Superior temporal gyrus (tissue), 1 donor: ENCODE results near the gene TRIM37.
"Not testable (repeated sequence)": the region's sequence is repeated elsewhere in the genome, so short reads cannot be mapped to it uniquely, and the experiment has no call there.

Source experiments
- DNase-seq: peaks from one replicate; pipeline ENCODE4 v3.0.0-alpha.2; 2016; ENCODE audit errors: extremely low spot score

TRIM37 gene

GRCh38 chr17:59106463-59107305 is at the start of gene TRIM37:
Gene TRIM37 (minus strand): TSS chr17:59106880. CDS start chr17:59106461, 419 bp downstream.
- DNase-seq, result peak; percentile 96

- peak; percentile 100 for DNase-seq
Measured at GRCh38 chr17:59155439-59156177, 48.9 kb upstream of the TRIM37 start, which contains the start of gene PRR11. Gene PRR11 (plus strand): TSS chr17:59155746. CDS start chr17:59169753, 14,007 bp downstream.

DNA sequence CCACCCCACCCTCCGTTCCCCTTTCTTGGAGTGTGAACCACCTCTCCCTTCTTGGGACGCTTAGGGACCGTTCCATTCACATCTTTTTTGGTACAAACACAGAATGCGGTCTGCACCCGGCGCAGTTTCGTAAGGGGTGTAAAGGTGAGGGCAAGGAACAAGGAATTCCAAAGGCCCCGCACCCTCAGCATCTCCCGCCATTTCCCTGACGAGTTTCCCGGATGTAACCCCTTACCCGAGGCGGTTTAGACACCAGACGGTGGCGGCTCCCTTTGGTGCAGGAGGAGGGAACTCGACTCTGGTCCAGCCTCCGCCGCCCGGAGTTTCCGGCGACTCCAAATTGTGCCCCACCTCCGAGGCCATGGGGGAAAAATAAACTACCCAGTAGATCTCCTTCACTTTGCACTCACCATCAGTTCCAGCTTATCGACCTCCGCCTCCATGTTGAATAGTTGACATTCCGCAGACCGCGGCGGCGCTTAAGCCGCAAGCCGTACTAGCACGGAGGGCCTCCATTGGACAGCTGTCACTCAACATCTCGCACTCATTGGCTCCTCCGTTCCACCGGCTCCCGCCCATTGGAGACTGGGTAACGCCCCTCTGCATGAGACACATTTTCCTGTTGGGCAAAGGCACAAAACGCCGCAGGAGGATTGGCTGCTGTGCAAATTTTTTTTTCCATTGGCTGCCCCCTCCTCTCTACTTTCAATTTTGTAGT is 48.2 kb upstream of the TRIM37 start, which contains the start of gene SKA2:
SKA2 (minus strand) TSS at position 466 of the 718 bp plus-strand sequence; CDS start at position 443, 23 bp downstream.
- DNase-seq, result peak; percentile 100

DNA sequence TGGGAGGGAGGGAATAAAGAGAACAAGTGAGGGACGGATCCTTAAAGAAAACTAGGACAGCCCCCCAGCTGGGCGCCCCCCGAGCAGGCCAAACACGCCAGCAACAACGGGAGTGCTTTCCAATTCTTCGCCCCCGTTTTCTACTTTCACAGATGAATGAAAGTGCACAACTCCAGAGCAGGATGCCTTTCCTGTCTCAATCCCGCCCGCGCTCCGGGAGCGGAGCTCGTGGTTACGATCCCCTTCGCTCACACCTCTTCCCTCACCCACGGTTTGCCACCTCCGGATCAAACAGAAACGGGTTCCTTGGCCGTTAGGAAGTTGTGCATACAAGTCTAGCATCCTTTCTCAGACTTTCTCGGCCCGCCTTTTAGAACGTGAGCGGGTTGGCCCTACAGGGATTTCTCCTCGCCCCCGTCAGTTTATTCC is 47.6 kb upstream of the TRIM37 start:
- DNase-seq, result peak; percentile 53

DNA sequence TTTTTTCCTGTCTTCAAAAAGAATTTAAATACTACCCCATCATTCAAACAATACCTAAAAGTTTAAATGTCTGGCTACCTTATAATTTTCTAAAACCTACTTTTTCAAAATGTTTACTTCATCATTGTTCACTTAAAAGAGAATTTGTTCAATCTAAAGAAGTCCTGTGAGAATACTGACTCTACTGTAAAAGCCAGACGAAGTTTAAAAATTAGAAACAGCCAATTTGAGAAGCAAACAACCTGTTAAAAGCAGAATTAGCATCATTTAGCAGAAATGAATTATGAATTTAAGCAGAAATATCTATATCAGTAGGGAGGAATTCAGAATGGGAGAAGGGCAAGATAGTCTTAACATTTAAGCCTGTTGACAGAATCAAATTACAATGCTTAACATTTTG is 46.2 kb upstream of the TRIM37 start:
- peak; percentile 11 for DNase-seq

DNA sequence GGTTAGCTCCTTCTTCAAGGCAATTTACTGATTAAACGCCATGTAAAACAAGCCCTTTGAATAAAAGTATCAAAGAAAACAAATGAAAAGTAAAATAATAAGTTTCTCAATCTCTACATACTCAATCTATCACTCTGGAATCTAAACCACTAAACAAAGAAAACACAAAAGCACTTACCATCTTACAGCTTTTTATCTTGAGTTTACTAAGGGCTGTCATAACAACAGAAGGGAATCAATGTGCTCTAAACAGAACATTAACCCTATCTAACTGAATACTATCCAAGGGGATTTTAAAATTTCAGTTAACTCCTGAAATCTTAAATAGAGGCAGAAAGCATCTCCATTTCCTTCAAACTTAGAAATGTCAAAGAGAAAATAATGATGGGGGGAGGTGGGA is 44.9 kb upstream of the TRIM37 start:
- DNase-seq, result peak; percentile 10

- no peak for DNase-seq
Measured at GRCh38 chr17:59151006-59151405, 44.3 kb upstream of the TRIM37 start.

DNA sequence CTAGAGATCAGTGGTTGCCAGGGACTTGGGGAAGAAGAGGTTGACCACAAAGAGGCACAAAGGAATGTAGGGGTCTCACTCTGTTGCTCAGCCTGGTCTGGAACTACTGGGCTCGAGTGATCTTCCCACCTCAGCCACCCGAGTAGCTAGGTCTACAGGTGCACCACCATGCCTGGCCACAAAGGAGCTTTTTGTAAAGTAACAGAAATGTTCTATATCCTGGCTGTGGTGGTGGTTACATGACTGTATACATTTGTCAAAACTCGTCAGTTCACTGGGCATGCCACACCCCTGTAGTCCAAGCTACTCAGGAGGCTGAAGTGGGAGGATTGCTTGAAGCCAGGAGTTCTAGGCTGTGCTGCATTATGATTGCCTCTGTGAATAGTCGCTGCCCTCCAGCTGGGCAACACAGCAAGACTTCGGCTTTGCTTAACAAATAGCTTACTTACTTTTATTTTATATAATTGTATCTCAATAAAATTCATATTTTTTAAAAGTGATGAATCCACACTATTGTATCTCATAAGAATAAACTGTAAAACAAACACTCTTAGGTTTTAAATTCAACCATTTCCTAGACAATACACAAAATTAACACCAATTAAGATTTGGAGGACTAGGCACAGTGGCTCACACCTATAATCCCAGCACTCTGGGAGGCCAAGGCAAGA is 43.3 kb upstream of the TRIM37 start:
- no peak for DNase-seq

- DNase-seq, result no peak
Measured at GRCh38 chr17:59149051-59149450, 42.4 kb upstream of the TRIM37 start.

DNA sequence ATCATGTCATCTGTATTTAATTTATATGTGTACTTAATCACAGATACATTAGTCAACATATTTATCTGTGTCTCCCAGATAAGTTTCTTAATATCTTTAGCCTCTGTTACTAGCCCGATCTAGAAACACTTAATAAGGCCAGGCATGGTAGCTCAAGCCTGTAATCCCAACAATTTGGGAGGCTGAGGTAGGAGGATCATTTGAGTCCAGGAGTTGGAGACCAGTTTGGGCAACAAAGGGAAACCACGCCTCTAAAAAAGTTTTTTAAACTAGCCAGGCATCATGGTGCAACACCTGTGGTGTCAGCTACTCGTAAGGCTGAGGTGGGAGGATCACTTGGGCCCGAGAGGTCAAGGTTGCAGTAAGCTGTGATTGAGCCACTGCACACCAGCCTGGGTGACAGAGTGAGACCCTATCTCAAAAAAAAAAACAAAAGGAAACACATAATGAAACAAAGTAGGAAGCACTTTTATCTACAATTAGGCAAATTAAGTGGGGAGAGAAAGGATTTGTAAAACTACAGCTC is 39.0 kb upstream of the TRIM37 start:
- no peak for DNase-seq

GRCh38 chr17:59141860-59142259 is 35.2 kb upstream of the TRIM37 start:
- DNase-seq, result no peak

- DNase-seq, result no peak
Measured at GRCh38 chr17:59139939-59140338, 33.3 kb upstream of the TRIM37 start.

DNA sequence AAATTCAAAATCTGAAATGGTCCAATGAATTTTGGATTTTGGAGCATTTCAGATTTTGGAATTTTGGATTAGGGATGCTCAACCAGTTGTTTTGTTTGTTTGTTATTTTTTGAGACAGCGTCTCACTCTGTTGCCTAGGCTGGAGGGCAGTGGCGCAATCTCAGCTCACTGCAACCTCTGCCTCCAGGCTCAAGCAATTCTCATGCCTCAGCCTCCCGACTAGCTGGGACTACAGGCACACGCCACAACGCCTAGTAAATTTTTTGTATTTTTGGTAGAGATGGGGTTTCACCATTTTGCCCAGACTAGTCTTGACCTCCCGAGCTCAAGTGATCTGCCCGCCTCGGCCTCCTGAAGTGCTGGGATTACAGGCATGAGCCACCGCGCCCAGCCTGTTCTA is 31.7 kb upstream of the TRIM37 start:
- DNase-seq, result not testable (repeated sequence)

DNA sequence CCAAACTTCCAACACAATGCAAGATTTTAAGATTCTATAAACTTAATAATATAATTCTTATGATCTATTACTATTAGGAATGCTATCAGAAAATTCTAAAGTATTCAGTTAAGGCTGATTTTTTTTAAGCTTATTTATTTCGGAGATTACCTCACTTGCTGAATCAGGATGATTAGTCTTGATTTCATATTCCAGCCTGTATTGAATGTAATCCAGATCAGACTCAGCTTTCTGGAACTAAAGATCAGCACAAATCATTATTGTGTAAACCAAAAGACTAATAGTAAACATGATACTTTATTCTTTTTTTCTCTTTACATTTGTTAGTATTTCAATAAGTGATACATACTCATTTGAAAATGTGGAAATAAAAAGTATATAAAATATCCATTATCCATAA is 24.5 kb upstream of the TRIM37 start:
- DNase-seq, result no peak

DNA sequence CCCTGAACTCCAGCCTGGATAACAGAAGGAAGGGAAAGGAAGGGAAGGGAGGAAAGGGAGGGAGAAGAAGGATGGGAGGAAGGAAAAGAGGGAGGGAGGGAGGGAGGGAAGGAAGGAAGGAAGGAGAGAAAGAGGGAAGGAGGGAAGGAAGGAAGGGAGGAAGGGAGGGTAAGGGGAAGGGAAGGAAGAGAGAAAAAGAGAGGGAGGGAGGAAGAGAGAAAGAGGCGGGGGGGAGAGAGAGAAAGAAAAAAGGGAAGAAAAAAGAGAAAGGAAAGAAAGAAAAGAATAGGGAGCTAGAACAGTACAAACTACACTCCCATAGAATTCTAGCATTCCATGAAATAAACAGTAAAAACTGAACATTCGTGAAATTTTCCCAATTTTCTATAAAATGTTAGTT is 23.1 kb upstream of the TRIM37 start:
- no peak for DNase-seq

DNA sequence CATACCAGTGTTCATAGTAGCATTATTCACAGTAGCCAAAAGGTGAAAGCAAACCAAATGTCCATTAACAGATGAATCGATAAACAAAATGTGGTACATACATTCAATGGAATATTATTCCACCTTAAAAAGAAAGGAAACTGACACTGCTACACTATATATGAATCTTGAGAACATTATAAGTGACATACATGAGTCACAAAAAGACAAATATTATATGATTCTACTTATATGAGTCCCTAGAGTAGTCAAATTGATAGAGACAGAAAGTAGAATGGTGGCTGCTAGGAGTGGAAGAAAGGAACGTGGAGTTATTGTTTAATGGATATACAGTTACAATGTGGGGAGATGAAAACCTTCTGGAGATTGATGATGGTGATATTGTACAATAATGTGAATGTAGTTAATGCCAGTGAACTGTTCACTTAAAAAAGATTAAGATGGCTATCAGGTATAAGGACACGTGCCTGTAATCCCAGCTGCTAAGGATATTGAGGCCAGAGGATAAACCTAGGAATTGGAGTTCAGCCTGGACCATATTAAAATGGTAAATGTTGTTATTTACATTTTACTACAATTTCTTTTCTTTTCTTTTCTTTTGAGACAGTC is 20.2 kb upstream of the TRIM37 start:
- DNase-seq, result no peak

- DNase-seq, result no peak
Measured at GRCh38 chr17:59124665-59125064, 18.0 kb upstream of the TRIM37 start.

DNA sequence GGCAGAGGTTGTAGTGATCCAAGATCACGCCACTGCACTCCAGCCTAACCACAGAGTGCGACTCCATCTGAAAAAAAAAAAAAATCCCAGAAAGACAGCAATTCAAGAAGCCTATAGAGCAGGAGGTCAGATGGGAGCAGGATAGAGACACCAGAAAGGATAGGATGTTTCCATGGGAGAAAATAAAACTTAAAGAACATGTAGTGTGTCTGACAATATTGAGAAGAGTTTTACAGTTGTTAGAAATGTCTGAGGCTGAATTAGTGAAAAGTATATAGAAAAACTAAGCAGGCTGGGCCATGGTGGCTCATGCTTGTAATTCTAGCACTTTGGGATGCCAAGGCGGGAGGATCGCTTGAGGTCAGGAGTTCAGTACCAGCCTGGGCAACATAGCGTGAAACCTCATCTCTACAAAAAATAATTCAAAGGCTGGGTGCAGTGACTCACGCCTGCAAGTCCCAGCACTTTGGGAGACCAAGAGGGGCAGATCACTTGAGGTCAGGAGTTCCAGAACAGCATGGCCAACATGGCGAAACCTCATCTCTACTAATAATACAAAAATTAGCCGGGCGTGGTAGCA is 15.3 kb upstream of the TRIM37 start:
- DNase-seq, result no peak

GRCh38 chr17:59115474-59115873 is 8.8 kb upstream of the TRIM37 start:
- no peak for DNase-seq

- DNase-seq, result peak; percentile 32
Measured at GRCh38 chr17:59111539-59111938, 4.9 kb upstream of the TRIM37 start.
